SK-N-SH treated with all-trans-retinoic acid at 6 μM for 48 hours (cell line): ENCODE data around the gene PASD1.
"Not testable (repeated sequence)": the region's sequence is repeated elsewhere in the genome, so short reads cannot be mapped to it uniquely, and the experiment has no call there.

ENCODE experiments used
- ATAC-seq: fragments of 200-7000 bp; cut with Tn5 transposase; 3 replicates; pipeline ENCODE4 v1.9.1; 2020; ENCODE audit warnings: mild to moderate bottlenecking, moderate library complexity
- ARNTL ChIP-seq: fragments of 450-650 bp; formaldehyde crosslinking; IDR thresholded peaks from 2 replicates; pipeline ENCODE4 v1.5.0; 2020; ENCODE audit warnings: low read depth, mild to moderate bottlenecking, moderate library complexity, borderline replicate concordance
- BACH2 ChIP-seq: fragments of 250-450 bp; sonication (Bioruptor Pico); IDR thresholded peaks from 2 replicates; pipeline ENCODE4 v1.9.0; 2021; ENCODE audit warnings: mild to moderate bottlenecking, borderline replicate concordance
- CSDC2 ChIP-seq: fragments of 250-450 bp; sonication (Bioruptor Pico); IDR thresholded peaks from 2 replicates; pipeline ENCODE4 v1.5.0; 2020; ENCODE audit warnings: mild to moderate bottlenecking, moderate library complexity
- ESRRG ChIP-seq: fragments of 250-450 bp; sonication (Bioruptor Pico); IDR thresholded peaks from 2 replicates; pipeline ENCODE4 v1.6.1; 2021; ENCODE audit warnings: mild to moderate bottlenecking
- GLIS3 ChIP-seq: fragments of 250-450 bp; sonication (Bioruptor Pico); IDR thresholded peaks from 2 replicates; pipeline ENCODE4 v1.5.0; 2020; ENCODE audit warnings: mild to moderate bottlenecking, moderate library complexity
- ISL1 ChIP-seq: fragments of 250-450 bp; sonication (Bioruptor Pico); IDR thresholded peaks from 2 replicates; pipeline ENCODE4 v2.1.2; 2022; ENCODE audit warnings: mild to moderate bottlenecking, moderate library complexity
- OSR1 ChIP-seq: fragments of 250-450 bp; sonication (Bioruptor Pico); IDR thresholded peaks from 2 replicates; pipeline ENCODE4 v1.8.0; 2022; ENCODE audit warnings: moderate library complexity, mild to moderate bottlenecking, inconsistent platforms
- PPARA ChIP-seq: fragments of 250-450 bp; sonication (Bioruptor Pico); IDR thresholded peaks from 2 replicates; pipeline ENCODE4 v1.5.0; 2020; ENCODE audit warnings: mild to moderate bottlenecking, borderline replicate concordance
- RARB ChIP-seq: fragments of 250-450 bp; sonication (Bioruptor Pico); IDR thresholded peaks from 2 replicates; pipeline ENCODE4 v1.8.0; 2021; ENCODE audit warnings: mild to moderate bottlenecking, moderate library complexity
- SNAI2 ChIP-seq: fragments of 250-450 bp; sonication (Bioruptor Pico); IDR thresholded peaks from 2 replicates; pipeline ENCODE4 v1.5.0; 2020; ENCODE audit warnings: mild to moderate bottlenecking, moderate library complexity
- TCF4 ChIP-seq: fragments of 250-450 bp; sonication (Bioruptor Pico); IDR thresholded peaks from 2 replicates; pipeline ENCODE4 v1.8.0; 2021; ENCODE audit warnings: mild to moderate bottlenecking, moderate library complexity, borderline replicate concordance
- TOX ChIP-seq: fragments of 250-450 bp; sonication (Bioruptor Pico); IDR thresholded peaks from 2 replicates; pipeline ENCODE4 v1.8.0; 2021; ENCODE audit warnings: mild to moderate bottlenecking, moderate library complexity, borderline replicate concordance
- ZFP3 ChIP-seq: fragments of 250-450 bp; sonication (Bioruptor Pico); IDR thresholded peaks from 2 replicates; pipeline ENCODE4 v1.5.0; 2020; ENCODE audit warnings: mild to moderate bottlenecking, moderate library complexity
- ZFP30 ChIP-seq: fragments of 450-650 bp; formaldehyde crosslinking; IDR thresholded peaks from 2 replicates; pipeline ENCODE4 v1.5.0; 2022; ENCODE audit warnings: mild to moderate bottlenecking, moderate library complexity
- ZNF565 ChIP-seq: fragments of 450-650 bp; formaldehyde crosslinking; conservative IDR thresholded peaks from 2 replicates; pipeline ENCODE4 v1.5.0; 2020; ENCODE audit warnings: low read depth, mild to moderate bottlenecking, moderate library complexity
- ZNF70 ChIP-seq: fragments of 450-650 bp; formaldehyde crosslinking; IDR thresholded peaks from 2 replicates; pipeline ENCODE4 v1.5.0; 2020; ENCODE audit warnings: mild to moderate bottlenecking, moderate library complexity
- ZNF8 ChIP-seq: fragments of 450-650 bp; formaldehyde crosslinking; IDR thresholded peaks from 2 replicates; pipeline ENCODE4 v1.5.0; 2020; ENCODE audit warnings: mild to moderate bottlenecking, moderate library complexity
- TF ChIP-seq, protein P1 (sequence below): fragments of 250-450 bp; sonication (Bioruptor Pico); IDR thresholded peaks from 2 replicates; pipeline ENCODE4 v1.5.0; 2020; ENCODE audit warnings: mild to moderate bottlenecking, moderate library complexity
- TF ChIP-seq, protein P2 (sequence below): fragments of 250-450 bp; sonication (Bioruptor Pico); IDR thresholded peaks from 2 replicates; pipeline ENCODE4 v1.8.0; 2021; ENCODE audit warnings: low read depth, mild to moderate bottlenecking, moderate library complexity, borderline replicate concordance
- TF ChIP-seq, protein P3 (sequence below): fragments of 250-450 bp; sonication (Bioruptor Pico); IDR thresholded peaks from 2 replicates; pipeline ENCODE4 v1.8.0; 2020; ENCODE audit warnings: mild to moderate bottlenecking, moderate library complexity, borderline replicate concordance
- TF ChIP-seq, protein P4 (sequence below): fragments of 250-450 bp; sonication (Bioruptor Pico); IDR thresholded peaks from 2 replicates; pipeline ENCODE4 v1.5.1; 2020; ENCODE audit warnings: low read depth, mild to moderate bottlenecking, moderate library complexity

Gene PASD1

DNA sequence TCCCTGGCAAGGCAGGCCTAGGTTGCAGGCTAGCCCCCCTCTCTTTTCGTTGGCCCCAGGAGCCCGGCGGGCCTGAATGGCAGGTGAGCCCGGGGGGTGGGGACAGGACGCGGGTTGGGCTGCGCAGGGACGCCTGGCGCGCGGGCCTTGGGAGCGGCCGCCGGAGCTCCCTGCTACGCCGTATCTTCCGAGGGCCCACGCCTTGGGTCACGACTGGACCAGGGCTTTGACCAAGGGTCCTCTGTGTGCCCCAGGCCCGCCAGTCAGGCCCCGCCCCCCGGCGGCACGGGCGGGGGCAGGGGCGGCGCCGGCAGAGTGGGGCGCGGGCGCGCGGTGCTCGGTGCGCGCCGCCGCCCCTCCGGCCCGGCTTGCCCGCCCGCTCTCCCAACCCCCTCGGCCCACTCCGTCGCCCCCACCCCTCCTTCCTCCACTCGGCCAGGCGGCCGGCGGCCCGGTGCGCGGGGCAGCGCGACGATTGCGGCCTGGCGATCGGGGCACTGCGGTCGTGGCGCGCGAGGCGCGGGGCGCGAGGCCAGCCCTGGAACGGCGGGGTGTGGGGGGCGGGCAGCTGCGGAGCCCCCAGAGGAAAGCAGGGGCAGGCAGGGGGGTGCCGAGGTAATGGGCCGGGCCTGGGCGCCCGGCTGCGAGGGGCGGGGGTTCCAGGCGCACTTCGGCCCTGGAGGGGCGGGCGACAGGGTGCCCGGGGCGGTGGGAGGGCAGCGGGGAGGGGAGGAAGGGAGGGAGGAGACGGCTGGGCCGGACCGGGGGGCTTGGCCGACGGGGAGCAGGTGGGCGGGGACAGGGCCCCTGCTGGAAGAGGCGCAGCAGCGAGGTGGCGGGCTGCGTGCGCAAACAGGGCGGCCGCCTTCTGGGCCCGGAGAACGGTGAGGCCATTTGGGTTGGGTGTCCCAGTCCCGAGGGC, 131.4 kb downstream of the PASD1 start, which contains the start of gene PRRG3:
Gene PRRG3 (plus strand): TSS at position 798 of the 922 bp plus-strand sequence. CDS start 3,357 bp downstream, outside the sequence.
- no peak for TF ChIP-seq ISL1
- TF ChIP-seq ZNF8 = no peak
- no peak for TF ChIP-seq BACH2 (CRISPR knock-in tag)
- TF ChIP-seq, protein P1, sequence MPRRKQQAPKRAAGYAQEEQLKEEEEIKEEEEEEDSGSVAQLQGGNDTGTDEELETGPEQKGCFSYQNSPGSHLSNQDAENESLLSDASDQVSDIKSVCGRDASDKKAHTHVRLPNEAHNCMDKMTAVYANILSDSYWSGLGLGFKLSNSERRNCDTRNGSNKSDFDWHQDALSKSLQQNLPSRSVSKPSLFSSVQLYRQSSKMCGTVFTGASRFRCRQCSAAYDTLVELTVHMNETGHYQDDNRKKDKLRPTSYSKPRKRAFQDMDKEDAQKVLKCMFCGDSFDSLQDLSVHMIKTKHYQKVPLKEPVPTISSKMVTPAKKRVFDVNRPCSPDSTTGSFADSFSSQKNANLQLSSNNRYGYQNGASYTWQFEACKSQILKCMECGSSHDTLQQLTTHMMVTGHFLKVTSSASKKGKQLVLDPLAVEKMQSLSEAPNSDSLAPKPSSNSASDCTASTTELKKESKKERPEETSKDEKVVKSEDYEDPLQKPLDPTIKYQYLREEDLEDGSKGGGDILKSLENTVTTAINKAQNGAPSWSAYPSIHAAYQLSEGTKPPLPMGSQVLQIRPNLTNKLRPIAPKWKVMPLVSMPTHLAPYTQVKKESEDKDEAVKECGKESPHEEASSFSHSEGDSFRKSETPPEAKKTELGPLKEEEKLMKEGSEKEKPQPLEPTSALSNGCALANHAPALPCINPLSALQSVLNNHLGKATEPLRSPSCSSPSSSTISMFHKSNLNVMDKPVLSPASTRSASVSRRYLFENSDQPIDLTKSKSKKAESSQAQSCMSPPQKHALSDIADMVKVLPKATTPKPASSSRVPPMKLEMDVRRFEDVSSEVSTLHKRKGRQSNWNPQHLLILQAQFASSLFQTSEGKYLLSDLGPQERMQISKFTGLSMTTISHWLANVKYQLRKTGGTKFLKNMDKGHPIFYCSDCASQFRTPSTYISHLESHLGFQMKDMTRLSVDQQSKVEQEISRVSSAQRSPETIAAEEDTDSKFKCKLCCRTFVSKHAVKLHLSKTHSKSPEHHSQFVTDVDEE = no peak
- no peak for TF ChIP-seq OSR1 (CRISPR knock-in tag)
- no peak for TF ChIP-seq ZFP3
- no peak for TF ChIP-seq GLIS3 (CRISPR knock-in tag)
- TF ChIP-seq CSDC2 (CRISPR knock-in tag) = no peak
- no peak for TF ChIP-seq PPARA
- ATAC-seq = no peak

DNA sequence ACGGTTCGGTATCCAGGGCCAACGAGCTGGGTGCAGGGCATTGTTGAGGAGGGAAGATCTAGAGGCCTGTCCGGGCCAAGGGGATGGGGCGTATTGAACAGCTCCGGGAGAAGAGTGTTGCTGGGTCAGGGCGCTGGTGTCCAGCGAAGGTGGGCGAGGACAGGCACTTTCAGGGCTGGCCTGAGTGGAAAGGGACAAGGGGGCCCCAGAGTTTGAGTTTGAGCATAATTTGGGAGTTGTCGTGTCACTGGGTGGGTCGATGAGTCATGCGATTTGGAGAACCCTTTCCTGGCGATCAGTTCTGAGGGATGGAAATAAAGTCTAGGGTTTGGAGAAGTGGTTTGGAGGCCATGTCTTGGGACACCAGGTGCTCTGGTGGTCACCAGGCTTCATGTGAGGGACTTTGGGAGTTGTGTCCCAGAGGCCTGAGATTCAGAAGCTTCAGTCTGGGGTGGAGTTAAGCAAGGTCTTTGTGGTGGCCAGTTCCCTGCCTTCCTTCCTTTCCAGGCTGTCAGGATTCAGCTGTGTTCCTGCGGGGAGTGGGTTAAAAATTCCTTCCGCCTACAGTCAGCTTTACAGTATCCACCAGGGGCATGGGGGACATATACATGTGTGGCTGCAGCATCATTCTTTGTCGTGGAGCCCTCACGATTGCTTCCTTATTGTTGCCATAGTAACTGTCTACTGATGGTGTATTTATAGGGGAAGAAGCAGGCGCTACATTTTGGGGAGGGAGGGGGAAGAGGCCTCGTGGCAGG, 132.3 kb downstream of the PASD1 start:
- ATAC-seq = no peak
- TF ChIP-seq ZNF565 = no peak
- TF ChIP-seq RARB (CRISPR knock-in tag) = no peak
- TF ChIP-seq, protein P2, sequence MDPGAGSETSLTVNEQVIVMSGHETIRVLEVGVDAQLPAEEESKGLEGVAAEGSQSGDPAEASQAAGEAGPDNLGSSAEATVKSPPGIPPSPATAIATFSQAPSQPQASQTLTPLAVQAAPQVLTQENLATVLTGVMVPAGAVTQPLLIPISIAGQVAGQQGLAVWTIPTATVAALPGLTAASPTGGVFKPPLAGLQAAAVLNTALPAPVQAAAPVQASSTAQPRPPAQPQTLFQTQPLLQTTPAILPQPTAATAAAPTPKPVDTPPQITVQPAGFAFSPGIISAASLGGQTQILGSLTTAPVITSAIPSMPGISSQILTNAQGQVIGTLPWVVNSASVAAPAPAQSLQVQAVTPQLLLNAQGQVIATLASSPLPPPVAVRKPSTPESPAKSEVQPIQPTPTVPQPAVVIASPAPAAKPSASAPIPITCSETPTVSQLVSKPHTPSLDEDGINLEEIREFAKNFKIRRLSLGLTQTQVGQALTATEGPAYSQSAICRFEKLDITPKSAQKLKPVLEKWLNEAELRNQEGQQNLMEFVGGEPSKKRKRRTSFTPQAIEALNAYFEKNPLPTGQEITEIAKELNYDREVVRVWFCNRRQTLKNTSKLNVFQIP (CRISPR knock-in tag) = no peak
- no peak for TF ChIP-seq ESRRG (CRISPR knock-in tag)
- TF ChIP-seq CSDC2 (CRISPR knock-in tag) = no peak
- TF ChIP-seq GLIS3 (CRISPR knock-in tag) = no peak
- no peak for TF ChIP-seq ZNF70 (CRISPR knock-in tag)
- TF ChIP-seq OSR1 (CRISPR knock-in tag) = no peak
- TF ChIP-seq, protein P3, sequence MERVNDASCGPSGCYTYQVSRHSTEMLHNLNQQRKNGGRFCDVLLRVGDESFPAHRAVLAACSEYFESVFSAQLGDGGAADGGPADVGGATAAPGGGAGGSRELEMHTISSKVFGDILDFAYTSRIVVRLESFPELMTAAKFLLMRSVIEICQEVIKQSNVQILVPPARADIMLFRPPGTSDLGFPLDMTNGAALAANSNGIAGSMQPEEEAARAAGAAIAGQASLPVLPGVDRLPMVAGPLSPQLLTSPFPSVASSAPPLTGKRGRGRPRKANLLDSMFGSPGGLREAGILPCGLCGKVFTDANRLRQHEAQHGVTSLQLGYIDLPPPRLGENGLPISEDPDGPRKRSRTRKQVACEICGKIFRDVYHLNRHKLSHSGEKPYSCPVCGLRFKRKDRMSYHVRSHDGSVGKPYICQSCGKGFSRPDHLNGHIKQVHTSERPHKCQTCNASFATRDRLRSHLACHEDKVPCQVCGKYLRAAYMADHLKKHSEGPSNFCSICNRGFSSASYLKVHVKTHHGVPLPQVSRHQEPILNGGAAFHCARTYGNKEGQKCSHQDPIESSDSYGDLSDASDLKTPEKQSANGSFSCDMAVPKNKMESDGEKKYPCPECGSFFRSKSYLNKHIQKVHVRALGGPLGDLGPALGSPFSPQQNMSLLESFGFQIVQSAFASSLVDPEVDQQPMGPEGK (CRISPR knock-in tag) = no peak
- TF ChIP-seq, protein P1 = no peak
- no peak for TF ChIP-seq ZFP30 (CRISPR knock-in tag)
- TF ChIP-seq ARNTL = no peak
- TF ChIP-seq, protein P4, sequence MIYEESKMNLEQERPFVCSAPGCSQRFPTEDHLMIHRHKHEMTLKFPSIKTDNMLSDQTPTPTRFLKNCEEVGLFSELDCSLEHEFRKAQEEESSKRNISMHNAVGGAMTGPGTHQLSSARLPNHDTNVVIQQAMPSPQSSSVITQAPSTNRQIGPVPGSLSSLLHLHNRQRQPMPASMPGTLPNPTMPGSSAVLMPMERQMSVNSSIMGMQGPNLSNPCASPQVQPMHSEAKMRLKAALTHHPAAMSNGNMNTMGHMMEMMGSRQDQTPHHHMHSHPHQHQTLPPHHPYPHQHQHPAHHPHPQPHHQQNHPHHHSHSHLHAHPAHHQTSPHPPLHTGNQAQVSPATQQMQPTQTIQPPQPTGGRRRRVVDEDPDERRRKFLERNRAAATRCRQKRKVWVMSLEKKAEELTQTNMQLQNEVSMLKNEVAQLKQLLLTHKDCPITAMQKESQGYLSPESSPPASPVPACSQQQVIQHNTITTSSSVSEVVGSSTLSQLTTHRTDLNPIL (CRISPR knock-in tag) = no peak
- TF ChIP-seq ZFP3 = no peak
- TF ChIP-seq TOX (CRISPR knock-in tag) = no peak
- no peak for TF ChIP-seq SNAI2 (CRISPR knock-in tag)
- no peak for TF ChIP-seq TCF4 (CRISPR knock-in tag)
- no peak for TF ChIP-seq ZNF8
- TF ChIP-seq PPARA = no peak

DNA sequence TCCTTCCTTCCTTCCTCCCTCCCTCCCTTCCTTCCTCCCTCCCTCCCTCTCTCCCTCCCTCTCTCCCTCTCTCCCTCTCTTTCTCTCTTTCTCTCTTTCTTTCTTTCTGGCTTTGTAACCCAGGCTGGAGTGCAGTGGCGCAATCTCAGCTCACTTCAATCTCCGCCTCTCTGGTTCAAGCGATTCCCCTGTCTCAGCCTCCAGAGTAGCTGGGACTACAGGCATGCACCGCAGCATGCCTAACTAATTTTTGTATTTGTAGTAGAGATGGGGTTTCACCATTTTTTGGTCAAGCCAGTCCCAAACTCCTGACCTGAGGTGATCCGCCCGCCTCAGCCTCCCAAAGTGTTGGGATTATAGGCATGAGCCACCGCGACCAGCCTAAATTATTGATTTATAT, 133.6 kb downstream of the PASD1 start:
- ATAC-seq = not testable (repeated sequence)
